A549 (cell line): ENCODE measurements around the gene CAMTA1. TPM values are rescaled to one million over a fixed set of nuclear protein-coding genes. Genes with fewer than 3 reads are reported as not detected.

ENCODE experiments used
- ATAC-seq, 2 experiments: fragments of 200-7000 bp in 1 of 2; fragments of >200 bp in 1 of 2; cut with Nextera tagmentation in 1 of 2; cut with Tn5 transposase in 1 of 2; 3 replicates each; pipeline versions ENCODE4 v1.8.0 to v1.9.1; 2018 to 2020; ENCODE audit warnings: mild to moderate bottlenecking in 1 of 2, moderate library complexity in 1 of 2
- CTCF ChIA-PET: fragments of 300-600 bp; sonication (Branson Sonifier 250); formaldehyde crosslinking; extraction: SDS; loops from one replicate; lab custom pipeline; 2021; ENCODE audit warnings: antibody characterized with exemption, inconsistent platforms; lab: Yijun Ruan, JAX
- POLR2A ChIA-PET: fragments of 350-600 bp; formaldehyde crosslinking; extraction: SDS; loops from one replicate; lab custom pipeline; 2021; ENCODE audit warnings: antibody characterized with exemption, inconsistent platforms; lab: Yijun Ruan, JAX
- DNase-seq, 2 experiments: peaks; one replicate each; pipeline versions ENCODE4 v3.0.0 to v3.0.0-alpha.2; 2011 to 2016; ENCODE audit warnings: low read depth in 1 of 2, low spot score in 1 of 2
- FAIRE-seq: peaks from 2 replicates; lab custom pipeline; 2011; peaks lifted over from hg19 to GRCh38; lab: Jason Lieb, UNC
- H3K27ac ChIP-seq, 2 experiments: fragments of >200 bp; sonication (Bioruptor Twin); formaldehyde crosslinking; 3 replicates each; pipeline ENCODE4 v1.5.1; 2016 to 2017
- H3K4me1 ChIP-seq: fragments of >200 bp; sonication (Bioruptor Twin); formaldehyde crosslinking; 3 replicates; pipeline ENCODE4 v1.6.1; 2016
- H3K4me2 ChIP-seq: fragments of >200 bp; sonication (Bioruptor Twin); formaldehyde crosslinking; 3 replicates; pipeline ENCODE4 v1.6.1; 2016
- H3K4me3 ChIP-seq: fragments of >200 bp; sonication (Bioruptor Twin); formaldehyde crosslinking; 3 replicates; pipeline ENCODE4 v1.5.1; 2016
- H3K9me3 ChIP-seq: fragments of >200 bp; sonication (Bioruptor Twin); formaldehyde crosslinking; 3 replicates; pipeline ENCODE4 v1.6.1; 2016
- CBX2 ChIP-seq: fragments of 200-600 bp; sonication (generic); IDR thresholded peaks from 2 replicates; pipeline ENCODE4 v1.6.1; 2016; ENCODE audit warnings: low read depth, mild to moderate bottlenecking, borderline replicate concordance
- CEBPB ChIP-seq, 2 experiments: fragments of >200 bp in 1 of 2; sonication (Bioruptor Twin) in 1 of 2; formaldehyde crosslinking in 1 of 2; IDR thresholded peaks; 2 replicates each; pipeline ENCODE4 v1.6.1; 2012 to 2016
- EHMT2 ChIP-seq: fragments of 200-600 bp; sonication (generic); IDR thresholded peaks from 2 replicates; pipeline ENCODE4 v1.6.1; 2016; ENCODE audit warnings: antibody characterized with exemption, low read depth, mild to moderate bottlenecking, moderate library complexity
- EP300 ChIP-seq, 2 experiments: fragments of >200 bp; sonication (Bioruptor Twin); formaldehyde crosslinking; IDR thresholded peaks; 2 replicates in 1 of 2; 3 replicates in 1 of 2; pipeline ENCODE4 v1.6.1; 2016 to 2017
- FOXS1 ChIP-seq: fragments of 250-450 bp; sonication (Bioruptor Pico); IDR thresholded peaks from 2 replicates; pipeline ENCODE4 v1.5.0; 2020; ENCODE audit warnings: mild to moderate bottlenecking, moderate library complexity
- GATA3 ChIP-seq: IDR thresholded peaks from 2 replicates; pipeline ENCODE4 v1.6.1; 2012; ENCODE audit warnings: borderline replicate concordance
- HDAC2 ChIP-seq: fragments of 200-600 bp; sonication (generic); IDR thresholded peaks from 2 replicates; pipeline ENCODE4 v1.6.1; 2016
- JUNB ChIP-seq: fragments of >200 bp; sonication (Bioruptor Twin); formaldehyde crosslinking; IDR thresholded peaks from 2 replicates; pipeline ENCODE4 v1.6.1; 2016
- KDM1A ChIP-seq: fragments of 200-600 bp; sonication (generic); IDR thresholded peaks from 2 replicates; pipeline ENCODE4 v1.6.1; 2016; ENCODE audit warnings: low read depth, mild to moderate bottlenecking
- MAZ ChIP-seq: fragments of 150-350 bp; IDR thresholded peaks from 2 replicates; pipeline ENCODE4 v1.6.1; 2014; ENCODE audit warnings: antibody characterized with exemption, low read depth, low read length, borderline replicate concordance
- SMC3 ChIP-seq: fragments of >200 bp; sonication (Bioruptor Twin); formaldehyde crosslinking; IDR thresholded peaks from 3 replicates; pipeline ENCODE4 v1.6.1; 2018; ENCODE audit warnings: inconsistent platforms
- TFCP2L1 ChIP-seq: fragments of 250-450 bp; sonication (Bioruptor Pico); IDR thresholded peaks from 2 replicates; pipeline ENCODE4 v1.5.0; 2021; ENCODE audit warnings: mild to moderate bottlenecking
- ZC3H11A ChIP-seq: fragments of 450-650 bp; IDR thresholded peaks from 2 replicates; pipeline ENCODE4 v1.6.1; 2014; ENCODE audit warnings: antibody characterized with exemption, mild to moderate bottlenecking
- ZFP36 ChIP-seq: fragments of 450-650 bp; IDR thresholded peaks from 2 replicates; pipeline ENCODE4 v1.6.1; 2014; ENCODE audit warnings: borderline replicate concordance; ENCODE audit not compliant: partially characterized antibody
- WGBS: methylation state at CpG from one replicate; pipeline ENCODE4 v1.1.6; 2017; ENCODE audit errors: missing lambda C conversion rate; 5-methylcytosine and 5-hydroxymethylcytosine counted together
- polyA plus RNA-seq, 4 experiments: library from polyadenylated mRNA; depleted of rRNA in 3 of 4; stranded (reverse); fragments of >200 nt; fragmentation: RNase III in 1 of 4; extraction: RNeasy Plus Mini Kit Qiagen cat#74134 plus additional on column Dnase treatment in 1 of 4; gene quantifications; 2 replicates in 3 of 4; 3 replicates in 1 of 4; pipeline ENCODE4 v1.2.3, GENCODE V29; 2011 to 2017
- TF ChIP-seq, protein P1 (sequence below): fragments of >200 bp; sonication (Bioruptor Twin); formaldehyde crosslinking; IDR thresholded peaks from 3 replicates; pipeline ENCODE4 v1.6.1; 2016
- TF ChIP-seq, protein P2 (sequence below): fragments of 150-350 bp; IDR thresholded peaks from 2 replicates; pipeline ENCODE4 v1.6.1; 2014; ENCODE audit warnings: low read depth, mild to moderate bottlenecking, low read length
- TF ChIP-seq, protein P3 (sequence below): fragments of 200-600 bp; sonication (generic); IDR thresholded peaks from 2 replicates; pipeline ENCODE4 v1.6.1; 2016; ENCODE audit warnings: antibody characterized with exemption, mild to moderate bottlenecking, moderate library complexity

The CAMTA1 gene
- polyA plus RNA-seq, 2 of the 4 experiments (the other 2 are of a cell fraction) = 58.8 to 75.0 TPM

DNA sequence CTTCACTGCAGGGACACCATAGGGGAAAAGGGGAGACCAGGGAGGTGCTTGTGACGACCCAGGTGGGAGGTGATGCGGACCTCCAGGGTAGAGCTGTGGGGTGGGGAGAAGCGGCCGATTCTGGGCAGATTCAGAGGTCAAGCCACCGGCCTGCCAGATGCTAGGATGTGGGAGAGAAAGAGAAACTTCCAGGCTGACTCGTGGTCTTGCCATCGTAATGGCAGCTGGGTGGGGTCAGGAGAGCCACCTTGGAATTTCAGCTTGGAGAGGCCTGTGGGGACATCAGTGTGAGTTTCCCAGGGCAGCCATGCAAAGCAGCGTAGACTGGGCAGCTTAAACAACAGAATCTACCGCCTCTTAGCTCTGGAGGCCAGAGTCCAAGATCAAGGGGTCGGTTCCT, 727.8 kb downstream of the CAMTA1 start:
- Histone ChIP-seq H3K9me3 (no peaks in the 10 kb centered on the region), H3K4me2 (no peak overlapping the region), H3K4me1 (peaks cover 34% of the 10 kb centered on the region)
- TF ChIP-seq ZC3H11A (no peak), KDM1A (no peak)
- TF ChIP-seq, all 56 proteins: peak for 0
- DNase-seq = no peak
- no peak overlapping the region for H3K4me3 ChIP-seq
- ATAC-seq = no peak
- FAIRE-seq = no peak
- CTCF ChIA-PET = interaction anchor here (1.3 kb wide), 1 partner anchor 70 kb away, joined by 3 read pairs; no protein-coding TSS in a partner anchor
- WGBS = 81% methylated on average over 7 of the region's 10 CpGs
- POLR2A ChIA-PET = no interaction called here
- H3K27ac ChIP-seq = no peak overlapping the region

DNA sequence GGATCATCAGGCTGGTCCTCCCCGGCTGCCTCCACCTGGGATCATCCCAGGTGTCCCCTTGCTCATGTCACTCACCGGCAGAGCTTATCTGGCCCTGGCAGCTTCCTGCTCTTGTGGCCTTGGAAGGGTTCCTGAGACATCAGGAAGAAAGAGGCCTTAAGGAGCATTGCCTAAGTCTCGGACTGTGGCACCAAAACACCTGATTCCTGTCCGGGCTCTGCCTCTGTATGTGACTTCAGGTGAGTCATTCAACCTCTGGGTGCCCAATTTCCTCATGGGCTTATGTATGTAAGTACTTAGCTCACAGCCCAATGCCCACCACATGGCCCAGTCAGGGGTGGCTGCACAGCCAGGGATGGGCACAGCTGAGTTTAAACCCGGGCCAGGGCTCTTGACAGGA, 729.9 kb downstream of the CAMTA1 start:
- ChIA-PET CTCF (interaction anchor here (1.1 to 2.5 kb wide), 2 partner anchors 13 to 472 kb away, joined by 3 to 8 read pairs; no protein-coding TSS in a partner anchor), POLR2A (no interaction called here)
- Histone ChIP-seq H3K4me2 (no peak overlapping the region), H3K4me3 (no peak overlapping the region), H3K4me1 (peaks cover 16% of the 10 kb centered on the region; the same call in 2 of the 3 replicates), H3K9me3 (no peaks in the 10 kb centered on the region), H3K27ac (peak overlapping the region in 1 of 2 experiments; percentile 68; a peak in 3 of 6 replicates)
- ATAC-seq (no peak), FAIRE-seq (no peak), DNase-seq (no peak)
- TF ChIP-seq SMC3 = no peak
- TF ChIP-seq EHMT2 = no peak
- no peak for TF ChIP-seq ZFP36
- TF ChIP-seq EP300 (IDR thresholded peaks at IDR 0.05) = no peak
- 100% methylated on average over 3 of the region's 5 CpGs for WGBS

DNA sequence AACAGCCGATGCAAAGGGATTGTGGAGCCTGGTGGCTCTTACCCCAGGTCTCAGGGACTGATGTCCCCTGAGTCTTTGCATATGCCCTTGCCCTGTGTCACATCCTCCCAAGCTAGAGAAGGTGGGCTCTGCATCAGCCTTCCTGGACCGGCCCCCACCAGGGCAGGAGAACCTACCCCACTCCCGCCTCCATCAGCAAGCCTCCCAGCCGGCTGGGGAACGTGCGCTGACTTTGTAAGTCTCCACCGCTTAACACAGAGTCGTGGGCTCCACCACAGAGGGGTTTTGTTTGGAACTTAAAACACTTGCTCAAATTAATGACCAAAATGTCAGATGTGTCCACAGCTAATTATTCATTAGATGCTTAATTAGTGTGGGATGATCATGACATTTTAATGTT, 730.6 kb downstream of the CAMTA1 start:
- no peak for FAIRE-seq
- POLR2A ChIA-PET = no interaction called here
- Histone ChIP-seq H3K4me1 (peaks cover 8% of the 10 kb centered on the region; the same call in 1 of the 3 replicates), H3K4me3 (no peak overlapping the region), H3K4me2 (no peak overlapping the region), H3K9me3 (no peaks in the 10 kb centered on the region), H3K27ac (peak overlapping the region in 1 of 2 experiments; percentile 68; a peak in 3 of 6 replicates)
- 95% methylated on average over 5 of the region's 8 CpGs for WGBS
- CTCF ChIA-PET = interaction anchor here (0.6 to 2.5 kb wide), 3 partner anchors 13 to 473 kb away, joined by 3 to 8 read pairs (median 4); no protein-coding TSS in a partner anchor
- TF ChIP-seq JUNB (no peak), EP300 (IDR thresholded peaks at IDR 0.05) (no peak), FOXS1 (CRISPR knock-in tag) (no peak), HDAC2 (no peak), TFCP2L1 (CRISPR knock-in tag) (no peak), CEBPB (IDR thresholded peaks at IDR 0.05) (no peak), CBX2 (no peak), GATA3 (no peak), MAZ (no peak)
- TF ChIP-seq, protein P1, sequence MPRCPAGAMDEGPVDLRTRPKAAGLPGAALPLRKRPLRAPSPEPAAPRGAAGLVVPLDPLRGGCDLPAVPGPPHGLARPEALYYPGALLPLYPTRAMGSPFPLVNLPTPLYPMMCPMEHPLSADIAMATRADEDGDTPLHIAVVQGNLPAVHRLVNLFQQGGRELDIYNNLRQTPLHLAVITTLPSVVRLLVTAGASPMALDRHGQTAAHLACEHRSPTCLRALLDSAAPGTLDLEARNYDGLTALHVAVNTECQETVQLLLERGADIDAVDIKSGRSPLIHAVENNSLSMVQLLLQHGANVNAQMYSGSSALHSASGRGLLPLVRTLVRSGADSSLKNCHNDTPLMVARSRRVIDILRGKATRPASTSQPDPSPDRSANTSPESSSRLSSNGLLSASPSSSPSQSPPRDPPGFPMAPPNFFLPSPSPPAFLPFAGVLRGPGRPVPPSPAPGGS = no peak
- TF ChIP-seq, protein P2, sequence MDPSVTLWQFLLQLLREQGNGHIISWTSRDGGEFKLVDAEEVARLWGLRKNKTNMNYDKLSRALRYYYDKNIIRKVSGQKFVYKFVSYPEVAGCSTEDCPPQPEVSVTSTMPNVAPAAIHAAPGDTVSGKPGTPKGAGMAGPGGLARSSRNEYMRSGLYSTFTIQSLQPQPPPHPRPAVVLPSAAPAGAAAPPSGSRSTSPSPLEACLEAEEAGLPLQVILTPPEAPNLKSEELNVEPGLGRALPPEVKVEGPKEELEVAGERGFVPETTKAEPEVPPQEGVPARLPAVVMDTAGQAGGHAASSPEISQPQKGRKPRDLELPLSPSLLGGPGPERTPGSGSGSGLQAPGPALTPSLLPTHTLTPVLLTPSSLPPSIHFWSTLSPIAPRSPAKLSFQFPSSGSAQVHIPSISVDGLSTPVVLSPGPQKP = no peak
- TF ChIP-seq, protein P3, sequence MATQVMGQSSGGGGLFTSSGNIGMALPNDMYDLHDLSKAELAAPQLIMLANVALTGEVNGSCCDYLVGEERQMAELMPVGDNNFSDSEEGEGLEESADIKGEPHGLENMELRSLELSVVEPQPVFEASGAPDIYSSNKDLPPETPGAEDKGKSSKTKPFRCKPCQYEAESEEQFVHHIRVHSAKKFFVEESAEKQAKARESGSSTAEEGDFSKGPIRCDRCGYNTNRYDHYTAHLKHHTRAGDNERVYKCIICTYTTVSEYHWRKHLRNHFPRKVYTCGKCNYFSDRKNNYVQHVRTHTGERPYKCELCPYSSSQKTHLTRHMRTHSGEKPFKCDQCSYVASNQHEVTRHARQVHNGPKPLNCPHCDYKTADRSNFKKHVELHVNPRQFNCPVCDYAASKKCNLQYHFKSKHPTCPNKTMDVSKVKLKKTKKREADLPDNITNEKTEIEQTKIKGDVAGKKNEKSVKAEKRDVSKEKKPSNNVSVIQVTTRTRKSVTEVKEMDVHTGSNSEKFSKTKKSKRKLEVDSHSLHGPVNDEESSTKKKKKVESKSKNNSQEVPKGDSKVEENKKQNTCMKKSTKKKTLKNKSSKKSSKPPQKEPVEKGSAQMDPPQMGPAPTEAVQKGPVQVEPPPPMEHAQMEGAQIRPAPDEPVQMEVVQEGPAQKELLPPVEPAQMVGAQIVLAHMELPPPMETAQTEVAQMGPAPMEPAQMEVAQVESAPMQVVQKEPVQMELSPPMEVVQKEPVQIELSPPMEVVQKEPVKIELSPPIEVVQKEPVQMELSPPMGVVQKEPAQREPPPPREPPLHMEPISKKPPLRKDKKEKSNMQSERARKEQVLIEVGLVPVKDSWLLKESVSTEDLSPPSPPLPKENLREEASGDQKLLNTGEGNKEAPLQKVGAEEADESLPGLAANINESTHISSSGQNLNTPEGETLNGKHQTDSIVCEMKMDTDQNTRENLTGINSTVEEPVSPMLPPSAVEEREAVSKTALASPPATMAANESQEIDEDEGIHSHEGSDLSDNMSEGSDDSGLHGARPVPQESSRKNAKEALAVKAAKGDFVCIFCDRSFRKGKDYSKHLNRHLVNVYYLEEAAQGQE = no peak
- no peak for ATAC-seq
- no peak for DNase-seq
